ENCODE data around the gene FAM162B.

The FAM162B gene

GRCh38 chr6:116764961-116765841 is at the start of gene FAM162B:
Gene FAM162B, minus strand, starts transcription at chr6:116765719. Its CDS starts 143 bp downstream, at chr6:116765576.
- Histone ChIP-seq H3K9me3 (ENCODE audit: control insufficient read depth, insufficient read depth, low read length) (no peaks in the 10 kb centered on the region), H3K27me3 (ENCODE audit: control insufficient read depth, insufficient read depth, low read length) (peaks cover 35% of the 10 kb centered on the region), H3K4me3 (ENCODE audit: low read depth, low read length) (peak within 1 kb of the TSS; percentile 78), H3K9ac (ENCODE audit: low read depth, low read length) (peak within 1 kb of the TSS; percentile 66), H3K36me3 (ENCODE audit: control insufficient read depth, insufficient read depth, low read length) (no peaks in the 10 kb centered on the region), H3K4me1 (ENCODE audit: control insufficient read depth, insufficient read depth, low read length) (peaks cover 6% of the 10 kb centered on the region)

GRCh38 chr6:116812051-116812650 is 46.6 kb upstream of the FAM162B start:
- Histone ChIP-seq H3K9me3 (ENCODE audit: control insufficient read depth, insufficient read depth, low read length) (no peaks in the 10 kb centered on the region), H3K9ac (ENCODE audit: low read depth, low read length) (no peak overlapping the region), H3K4me1 (ENCODE audit: control insufficient read depth, insufficient read depth, low read length) (no peaks in the 10 kb centered on the region), H3K36me3 (ENCODE audit: control insufficient read depth, insufficient read depth, low read length) (no peaks in the 10 kb centered on the region), H3K4me3 (ENCODE audit: low read depth, low read length) (no peak overlapping the region), H3K27me3 (ENCODE audit: control insufficient read depth, insufficient read depth, low read length) (no peaks in the 10 kb centered on the region)

GRCh38 chr6:116801971-116802370 is 36.5 kb upstream of the FAM162B start:
- H3K9me3 ChIP-seq (ENCODE audit: control insufficient read depth, insufficient read depth, low read length): no peaks in the 10 kb centered on the region
- no peaks in the 10 kb centered on the region for H3K27me3 ChIP-seq (ENCODE audit: control insufficient read depth, insufficient read depth, low read length)
- peaks cover 5% of the 10 kb centered on the region for H3K4me1 ChIP-seq (ENCODE audit: control insufficient read depth, insufficient read depth, low read length)
- no peak overlapping the region for H3K9ac ChIP-seq (ENCODE audit: low read depth, low read length)
- H3K4me3 ChIP-seq (ENCODE audit: low read depth, low read length): no peak overlapping the region
- H3K36me3 ChIP-seq (ENCODE audit: control insufficient read depth, insufficient read depth, low read length): no peaks in the 10 kb centered on the region

- Histone ChIP-seq H3K4me1 (ENCODE audit: control insufficient read depth, insufficient read depth, low read length) (peaks cover 5% of the 10 kb centered on the region), H3K4me3 (ENCODE audit: low read depth, low read length) (no peak overlapping the region), H3K27me3 (ENCODE audit: control insufficient read depth, insufficient read depth, low read length) (no peaks in the 10 kb centered on the region), H3K9ac (ENCODE audit: low read depth, low read length) (no peak overlapping the region), H3K36me3 (ENCODE audit: control insufficient read depth, insufficient read depth, low read length) (no peaks in the 10 kb centered on the region), H3K9me3 (ENCODE audit: control insufficient read depth, insufficient read depth, low read length) (no peaks in the 10 kb centered on the region)
Observed at GRCh38 chr6:116799945-116800344, 34.4 kb upstream of the FAM162B start.

- Histone ChIP-seq H3K4me1 (ENCODE audit: control insufficient read depth, insufficient read depth, low read length) (no peaks in the 10 kb centered on the region), H3K27me3 (ENCODE audit: control insufficient read depth, insufficient read depth, low read length) (no peaks in the 10 kb centered on the region), H3K9ac (ENCODE audit: low read depth, low read length) (no peak overlapping the region), H3K36me3 (ENCODE audit: control insufficient read depth, insufficient read depth, low read length) (no peaks in the 10 kb centered on the region), H3K4me3 (ENCODE audit: low read depth, low read length) (no peak overlapping the region), H3K9me3 (ENCODE audit: control insufficient read depth, insufficient read depth, low read length) (no peaks in the 10 kb centered on the region)
Observed at GRCh38 chr6:116797585-116797984, 32.1 kb upstream of the FAM162B start.

- Histone ChIP-seq H3K9me3 (ENCODE audit: control insufficient read depth, insufficient read depth, low read length) (no peaks in the 10 kb centered on the region), H3K4me3 (ENCODE audit: low read depth, low read length) (no peak overlapping the region), H3K36me3 (ENCODE audit: control insufficient read depth, insufficient read depth, low read length) (no peaks in the 10 kb centered on the region), H3K4me1 (ENCODE audit: control insufficient read depth, insufficient read depth, low read length) (no peaks in the 10 kb centered on the region), H3K27me3 (ENCODE audit: control insufficient read depth, insufficient read depth, low read length) (no peaks in the 10 kb centered on the region), H3K9ac (ENCODE audit: low read depth, low read length) (no peak overlapping the region)
Observed at GRCh38 chr6:116793224-116793623, 27.7 kb upstream of the FAM162B start.

- Histone ChIP-seq H3K36me3 (ENCODE audit: control insufficient read depth, insufficient read depth, low read length) (no peaks in the 10 kb centered on the region), H3K9me3 (ENCODE audit: control insufficient read depth, insufficient read depth, low read length) (no peaks in the 10 kb centered on the region), H3K4me3 (ENCODE audit: low read depth, low read length) (no peak overlapping the region), H3K27me3 (ENCODE audit: control insufficient read depth, insufficient read depth, low read length) (no peaks in the 10 kb centered on the region), H3K9ac (ENCODE audit: low read depth, low read length) (no peak overlapping the region), H3K4me1 (ENCODE audit: control insufficient read depth, insufficient read depth, low read length) (no peaks in the 10 kb centered on the region)
Observed at GRCh38 chr6:116783852-116784251, 18.3 kb upstream of the FAM162B start.

GRCh38 chr6:116779573-116780164 is 14.2 kb upstream of the FAM162B start:
- Histone ChIP-seq H3K4me1 (ENCODE audit: control insufficient read depth, insufficient read depth, low read length) (no peaks in the 10 kb centered on the region), H3K9me3 (ENCODE audit: control insufficient read depth, insufficient read depth, low read length) (no peaks in the 10 kb centered on the region), H3K4me3 (ENCODE audit: low read depth, low read length) (no peak overlapping the region), H3K9ac (ENCODE audit: low read depth, low read length) (no peak overlapping the region), H3K27me3 (ENCODE audit: control insufficient read depth, insufficient read depth, low read length) (no peaks in the 10 kb centered on the region), H3K36me3 (ENCODE audit: control insufficient read depth, insufficient read depth, low read length) (no peaks in the 10 kb centered on the region)

GRCh38 chr6:116773886-116774285 is 8.4 kb upstream of the FAM162B start:
- Histone ChIP-seq H3K4me3 (ENCODE audit: low read depth, low read length) (no peak overlapping the region), H3K27me3 (ENCODE audit: control insufficient read depth, insufficient read depth, low read length) (no peaks in the 10 kb centered on the region), H3K9ac (ENCODE audit: low read depth, low read length) (no peak overlapping the region), H3K4me1 (ENCODE audit: control insufficient read depth, insufficient read depth, low read length) (no peaks in the 10 kb centered on the region), H3K9me3 (ENCODE audit: control insufficient read depth, insufficient read depth, low read length) (no peaks in the 10 kb centered on the region), H3K36me3 (ENCODE audit: control insufficient read depth, insufficient read depth, low read length) (no peaks in the 10 kb centered on the region)

GRCh38 chr6:116772450-116772849 is 6.9 kb upstream of the FAM162B start:
- Histone ChIP-seq H3K4me1 (ENCODE audit: control insufficient read depth, insufficient read depth, low read length) (no peaks in the 10 kb centered on the region), H3K9ac (ENCODE audit: low read depth, low read length) (no peak overlapping the region), H3K36me3 (ENCODE audit: control insufficient read depth, insufficient read depth, low read length) (no peaks in the 10 kb centered on the region), H3K27me3 (ENCODE audit: control insufficient read depth, insufficient read depth, low read length) (peaks cover 2% of the 10 kb centered on the region), H3K4me3 (ENCODE audit: low read depth, low read length) (no peak overlapping the region), H3K9me3 (ENCODE audit: control insufficient read depth, insufficient read depth, low read length) (no peaks in the 10 kb centered on the region)

- Histone ChIP-seq H3K27me3 (ENCODE audit: control insufficient read depth, insufficient read depth, low read length) (peaks cover 35% of the 10 kb centered on the region), H3K36me3 (ENCODE audit: control insufficient read depth, insufficient read depth, low read length) (no peaks in the 10 kb centered on the region), H3K9me3 (ENCODE audit: control insufficient read depth, insufficient read depth, low read length) (no peaks in the 10 kb centered on the region), H3K9ac (ENCODE audit: low read depth, low read length) (no peak overlapping the region), H3K4me1 (ENCODE audit: control insufficient read depth, insufficient read depth, low read length) (no peaks in the 10 kb centered on the region), H3K4me3 (ENCODE audit: low read depth, low read length) (no peak overlapping the region)
Observed at GRCh38 chr6:116767715-116768114, 2.2 kb upstream of the FAM162B start.

All from iPS-15b (cell line).